Measurements from ENCODE around the gene TSPAN18.

GRCh38 chr11:44963948-44964347 lies 237.2 kb downstream of the TSPAN18 start:
- TF ChIP-seq POLR2A (IDR thresholded peaks at IDR 0.05) (no peak), CTCF (IDR thresholded peaks at IDR 0.05) (no peak)
